ENCODE data around the gene SALL2.

The SALL2 gene

DNA sequence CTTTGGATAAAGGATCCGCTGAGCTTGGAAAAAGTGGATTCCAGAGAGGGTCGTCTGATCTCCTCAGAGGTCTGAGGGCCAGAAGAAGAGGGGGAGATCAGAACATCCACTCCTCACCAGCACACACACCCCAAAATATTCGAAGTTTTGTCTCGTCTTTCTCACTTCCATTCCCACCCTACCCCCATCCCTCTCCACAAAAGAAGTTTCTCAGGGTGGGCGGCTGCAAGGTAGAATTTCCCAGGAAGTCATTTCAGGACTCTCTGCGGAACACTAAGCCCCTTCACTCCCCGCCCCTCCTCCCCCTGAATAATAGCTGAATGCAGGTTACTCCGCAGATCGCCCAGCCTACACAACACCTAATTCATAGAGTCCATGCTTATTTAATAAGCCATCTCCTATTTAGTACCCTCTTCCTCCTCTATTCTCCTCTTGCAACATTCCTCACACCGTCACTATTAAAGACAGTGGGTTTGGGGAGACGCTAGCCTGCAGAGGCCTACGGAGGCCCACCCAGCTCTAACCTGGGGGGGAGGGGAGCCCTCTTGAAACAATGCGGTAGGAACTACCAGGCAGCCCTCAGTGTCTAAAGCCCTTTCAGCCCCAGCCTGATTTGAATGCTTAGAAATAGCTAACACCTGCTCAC is 649 bp upstream of the SALL2 start:
- DNase-seq, result no peak

DNA sequence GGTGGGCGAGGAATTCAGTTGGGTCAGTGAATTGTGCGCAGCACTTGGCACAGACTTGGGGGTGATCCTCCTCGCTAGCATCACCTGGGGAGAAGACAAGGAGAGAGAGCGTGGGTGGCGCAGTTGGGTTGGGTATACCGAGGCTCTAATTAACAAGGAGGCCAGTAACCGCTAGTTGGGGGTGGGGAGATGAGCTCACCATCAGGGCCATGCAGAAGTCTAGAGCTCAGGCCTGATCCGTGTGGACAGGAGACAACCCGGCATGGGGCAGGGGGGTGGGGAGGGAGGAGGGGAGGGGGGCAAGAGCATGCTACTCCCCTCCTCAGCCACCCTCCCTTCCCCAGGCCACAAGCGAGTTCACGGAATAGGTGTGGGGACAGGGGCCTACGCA is 580 bp downstream of the SALL2 start:
- DNase-seq, result no peak

DNA sequence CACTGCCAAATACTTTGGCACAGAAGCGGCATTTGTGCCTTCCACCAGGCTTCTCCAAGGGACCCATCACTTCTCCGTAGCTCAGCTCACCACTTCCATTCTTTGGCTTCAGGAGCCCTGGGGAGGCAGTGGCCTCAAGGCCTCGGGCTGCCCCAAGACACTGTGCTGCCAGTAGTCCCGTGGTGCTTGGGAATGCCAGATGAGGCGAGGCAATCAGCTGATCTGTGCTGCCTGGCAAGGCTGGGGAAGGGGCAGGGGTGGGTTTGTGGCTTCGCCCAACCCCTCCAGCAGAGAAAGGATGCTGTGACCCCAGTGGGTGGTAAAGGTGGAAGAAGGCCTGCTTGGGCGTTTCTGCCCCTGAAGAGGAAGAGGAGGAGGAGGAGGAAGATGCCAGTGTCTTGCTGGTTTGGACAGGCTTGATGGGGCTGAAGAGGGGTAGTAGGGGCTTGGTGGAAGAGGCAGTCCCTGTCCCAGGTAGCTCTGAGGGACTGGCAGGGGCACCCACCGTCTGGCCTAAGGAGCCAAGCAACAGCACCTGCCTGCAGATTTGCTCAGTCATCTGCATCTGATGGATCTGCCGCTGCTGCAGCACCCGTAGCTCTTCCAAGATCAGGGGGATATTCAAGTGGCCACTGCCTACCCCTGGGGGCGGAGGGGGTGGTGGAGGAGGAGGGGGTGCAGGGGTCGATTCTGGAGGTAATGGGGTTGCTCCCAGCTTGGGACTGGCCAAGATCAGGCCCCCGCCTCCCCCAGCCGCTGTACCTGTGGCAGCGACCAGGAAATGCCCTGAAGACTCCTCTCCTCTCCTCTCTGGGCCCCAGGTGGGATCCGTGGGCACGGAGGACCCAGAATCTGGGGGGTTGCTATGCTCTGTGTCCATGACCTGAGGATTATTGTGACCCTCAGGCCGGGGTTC is 1.3 kb downstream of the SALL2 start:
- DNase-seq, result no peak

DNA sequence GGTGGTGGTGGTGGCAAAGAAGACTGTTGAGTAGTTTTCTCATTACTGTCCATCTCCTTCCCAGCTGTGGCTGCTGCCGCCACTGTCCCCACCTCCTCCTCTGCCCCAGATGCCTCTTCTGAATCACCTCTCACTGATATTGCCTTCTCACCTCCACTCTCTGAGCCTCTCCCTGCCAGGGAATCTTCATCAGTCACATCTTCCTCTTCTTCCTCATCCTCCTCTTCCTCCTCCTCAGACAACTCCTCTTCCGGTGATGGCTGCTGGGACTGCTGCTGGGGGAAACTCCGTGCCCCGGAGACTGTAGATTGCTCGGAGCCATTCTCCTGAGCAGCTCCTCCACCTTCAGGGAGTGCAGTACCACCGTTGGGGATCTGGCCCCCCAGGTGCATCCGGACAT is 2.9 kb downstream of the SALL2 start:
- DNase-seq, result no peak

DNA sequence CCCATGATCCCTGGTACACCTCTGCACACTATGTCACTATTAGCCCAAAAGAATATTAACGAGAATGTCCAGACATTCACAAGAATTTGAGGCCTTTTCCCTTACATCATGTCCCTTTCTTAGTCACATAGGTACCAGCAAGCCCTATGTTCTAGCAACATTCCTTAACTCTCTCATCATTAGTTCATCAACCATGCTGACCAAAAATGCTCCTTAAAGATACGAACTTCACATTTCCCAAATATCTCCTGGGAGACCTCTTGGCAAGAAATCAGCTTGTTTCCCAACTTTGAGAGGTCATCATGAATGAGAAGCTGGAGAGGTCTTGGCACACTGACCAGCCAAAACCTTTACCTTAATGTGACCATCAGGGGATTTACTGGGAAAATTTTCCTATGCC is 4.6 kb downstream of the SALL2 start:
- DNase-seq, result no peak

DNA sequence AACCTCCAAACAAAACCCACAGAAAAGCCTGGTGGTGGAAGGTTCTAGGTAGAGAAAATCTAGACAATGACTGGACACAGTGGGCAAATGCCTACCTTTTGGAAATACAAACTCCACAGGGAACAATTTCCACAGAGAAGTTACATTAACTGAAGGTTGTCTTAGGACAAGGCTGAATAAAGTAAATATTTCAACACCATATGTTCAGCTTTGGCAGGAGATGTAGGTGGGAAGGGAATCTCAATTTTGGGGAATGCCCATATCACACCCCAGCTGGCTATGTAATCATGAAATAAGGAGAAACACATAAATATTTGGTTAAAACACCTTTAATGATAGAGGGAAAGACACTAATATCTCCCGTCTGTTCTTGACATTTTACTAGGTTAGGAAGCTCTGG is 5.4 kb downstream of the SALL2 start:
- DNase-seq, result no peak

DNA sequence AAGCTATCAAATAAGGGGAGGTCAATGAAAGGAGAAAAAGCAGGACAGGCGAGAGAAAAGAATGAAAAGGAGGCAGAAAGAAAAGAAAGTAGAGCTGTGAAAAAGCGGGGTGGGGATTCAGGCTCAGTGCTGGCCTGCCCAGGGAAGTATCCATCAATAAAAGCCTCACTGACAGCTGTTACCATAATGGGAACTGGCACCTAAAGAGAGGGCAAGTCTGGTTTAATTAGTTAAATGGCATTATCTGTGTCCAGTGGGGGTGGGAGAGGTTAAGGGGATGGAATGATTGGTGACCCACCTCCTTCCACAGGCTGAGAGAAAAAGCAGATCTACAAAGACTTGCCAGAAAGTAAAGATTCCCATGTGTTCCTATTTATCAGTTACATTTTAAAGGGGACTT is 7.4 kb downstream of the SALL2 start:
- no peak for DNase-seq

DNA sequence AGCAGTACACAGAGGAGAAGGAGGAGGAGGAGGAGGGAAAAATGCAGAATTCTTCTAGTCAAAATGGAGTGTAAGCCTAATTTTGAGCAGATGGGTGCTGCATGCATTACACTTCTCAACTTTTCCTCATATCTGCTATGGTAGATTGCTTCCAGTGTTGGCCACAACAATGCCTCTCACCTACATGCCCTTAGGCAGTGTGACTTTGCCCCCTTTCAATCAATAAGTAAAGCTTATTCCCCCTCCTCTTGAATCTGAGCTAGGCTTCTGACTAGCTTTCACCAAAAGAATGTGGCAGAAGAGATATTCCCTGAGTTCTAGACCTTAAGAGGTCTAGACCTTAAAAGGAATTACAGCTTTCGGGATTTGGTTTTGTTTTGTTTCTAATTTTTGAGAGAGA is 11.8 kb downstream of the SALL2 start:
- no peak for DNase-seq

DNA sequence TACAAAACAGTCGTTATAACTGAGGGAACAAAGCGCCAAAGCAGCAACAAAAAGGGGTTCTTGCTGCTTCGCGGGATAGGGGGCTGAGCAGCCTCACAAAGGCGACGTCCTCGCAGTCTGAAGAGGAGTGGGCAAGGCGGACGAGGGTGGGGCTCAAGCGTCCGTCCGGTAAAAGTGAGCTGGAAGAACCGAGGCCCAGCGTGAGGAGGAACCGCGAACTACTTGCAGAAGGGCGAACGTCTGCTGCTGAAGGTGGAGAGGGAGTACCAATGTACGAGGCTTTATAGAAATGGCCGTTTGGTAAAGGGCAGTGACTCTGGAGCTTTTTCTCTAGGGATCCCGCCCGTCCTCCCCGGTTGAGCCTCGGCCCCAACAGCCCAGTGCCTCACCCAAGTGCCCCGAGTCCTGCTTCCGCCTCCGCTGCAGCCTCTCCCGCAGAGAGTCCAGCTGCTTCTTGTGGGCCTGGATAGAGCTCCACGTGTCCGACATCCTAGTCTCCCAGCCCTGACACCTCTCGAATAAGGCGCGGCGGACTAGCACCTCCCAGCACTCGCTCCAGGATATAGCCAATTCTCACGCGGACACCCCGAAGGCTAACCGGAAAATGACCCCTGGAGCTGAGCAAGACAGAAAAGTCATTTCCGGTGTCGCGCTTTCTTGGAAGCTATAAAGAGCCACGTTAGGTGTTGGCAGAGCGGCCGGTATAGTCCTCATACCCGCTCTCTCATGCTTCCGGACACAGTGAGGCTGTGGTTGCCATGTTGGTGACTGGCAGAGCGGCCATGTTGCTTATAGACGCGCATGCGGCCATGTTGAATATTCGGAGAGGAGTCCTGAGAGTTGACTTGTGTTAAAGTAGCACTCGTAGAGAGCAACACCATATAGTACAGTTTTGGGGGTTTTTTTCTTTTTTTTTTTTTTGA is 15.2 kb downstream of the SALL2 start, which contains the start of gene METTL3:
TSS of gene METTL3 (minus strand) at position 606 of the 923 bp plus-strand sequence. CDS start at position 489, 117 bp downstream.
- peak; percentile 97 to 99 for DNase-seq

DNA sequence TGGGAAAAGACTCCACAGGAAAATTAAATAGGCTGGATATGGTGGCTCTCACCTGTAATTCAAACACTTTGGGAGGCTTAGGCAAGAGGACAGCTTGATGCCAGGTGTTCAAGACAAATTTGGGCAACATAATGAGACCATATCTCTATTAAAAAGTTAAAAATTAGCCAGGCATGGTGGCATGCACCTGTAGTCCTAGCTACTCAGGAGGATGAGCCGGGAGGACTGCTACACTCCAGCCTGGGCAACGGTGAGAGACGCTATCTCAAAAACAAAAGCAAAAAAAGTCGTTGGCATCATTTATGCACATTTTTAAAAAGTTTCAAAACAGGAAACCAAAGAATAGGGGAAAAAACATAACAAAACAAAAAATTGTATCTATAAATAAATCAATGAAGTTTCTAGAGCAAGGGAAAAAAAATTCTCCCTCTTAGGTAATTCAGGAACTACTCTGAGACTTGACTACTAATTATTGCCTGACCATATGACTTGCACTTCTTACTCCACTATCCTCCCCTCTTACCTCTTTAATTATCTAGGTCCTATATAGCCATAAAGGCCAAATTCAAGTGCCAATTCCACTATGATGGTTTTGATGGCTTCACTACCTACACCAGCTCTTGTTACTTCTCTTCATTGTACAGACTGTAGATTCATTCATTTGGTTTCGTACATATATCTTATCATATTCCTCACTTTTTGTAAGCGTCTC is 16.6 kb downstream of the SALL2 start:
- DNase-seq, result peak; percentile 21 to 47

DNA sequence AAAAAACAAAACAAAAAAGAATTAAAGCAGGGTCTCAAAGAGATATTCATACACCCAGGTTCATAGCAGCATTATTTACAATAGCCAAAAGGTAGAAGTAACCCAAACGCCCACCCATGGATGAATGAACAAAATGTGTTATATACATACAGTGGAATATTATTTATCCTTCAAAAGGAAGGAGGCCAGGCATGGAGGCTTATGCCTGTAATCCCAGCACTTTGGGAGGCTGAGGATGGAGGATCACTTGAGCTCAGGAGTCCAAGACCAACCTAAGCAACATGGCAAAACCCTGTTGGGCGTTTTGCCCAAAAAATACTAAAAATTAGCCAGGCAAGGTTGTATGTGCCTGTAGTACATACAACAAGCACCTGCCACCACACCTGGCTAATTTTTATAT is 19.6 kb downstream of the SALL2 start:
- no peak for DNase-seq

DNA sequence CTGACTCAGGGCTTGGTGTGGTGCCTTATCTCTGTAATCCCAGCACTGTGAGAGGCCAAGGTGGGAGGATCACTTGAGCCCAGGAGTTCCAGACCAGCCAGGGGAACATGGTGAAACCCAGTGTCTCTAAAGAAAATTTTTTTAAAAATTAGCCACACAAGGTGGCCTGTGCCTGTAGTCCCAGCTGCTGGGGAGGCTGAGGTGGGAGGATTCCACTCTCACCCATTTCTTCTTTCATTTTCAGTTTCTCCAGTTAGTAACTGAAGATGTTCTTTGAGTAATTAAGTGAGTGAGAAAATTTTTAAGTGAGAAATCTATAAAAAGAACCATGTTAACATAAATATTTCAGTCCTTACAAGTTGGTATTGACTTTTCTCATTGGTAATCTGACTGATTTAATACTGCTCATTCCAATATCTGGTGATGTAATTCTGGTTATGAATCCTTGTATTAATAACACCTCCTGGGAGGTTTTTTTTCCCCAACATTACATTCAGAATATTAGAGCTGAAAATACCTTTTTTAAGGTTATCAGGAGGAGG is 21.1 kb downstream of the SALL2 start:
- peak in 1 of 2 donors; percentile 31 for DNase-seq

DNA sequence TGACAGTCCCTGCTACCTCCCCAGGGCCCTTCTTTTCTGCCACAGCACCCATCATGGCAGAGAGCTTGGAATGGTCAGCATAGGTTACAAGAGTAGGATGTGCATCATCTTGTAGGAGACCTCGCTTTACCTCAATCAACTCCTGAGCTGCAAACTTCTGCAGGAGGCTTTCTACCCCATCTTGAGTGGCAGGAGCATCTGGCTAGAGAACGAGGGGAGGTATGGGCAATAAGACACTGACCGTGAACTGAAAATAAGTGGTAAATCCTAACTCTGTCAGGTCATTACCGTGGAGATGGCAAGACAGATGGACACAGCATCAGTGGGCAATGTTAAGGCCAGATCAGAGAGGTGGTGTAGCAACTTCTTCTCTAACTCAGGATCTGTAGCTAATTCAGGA is 22.8 kb downstream of the SALL2 start:
- no peak for DNase-seq

DNA sequence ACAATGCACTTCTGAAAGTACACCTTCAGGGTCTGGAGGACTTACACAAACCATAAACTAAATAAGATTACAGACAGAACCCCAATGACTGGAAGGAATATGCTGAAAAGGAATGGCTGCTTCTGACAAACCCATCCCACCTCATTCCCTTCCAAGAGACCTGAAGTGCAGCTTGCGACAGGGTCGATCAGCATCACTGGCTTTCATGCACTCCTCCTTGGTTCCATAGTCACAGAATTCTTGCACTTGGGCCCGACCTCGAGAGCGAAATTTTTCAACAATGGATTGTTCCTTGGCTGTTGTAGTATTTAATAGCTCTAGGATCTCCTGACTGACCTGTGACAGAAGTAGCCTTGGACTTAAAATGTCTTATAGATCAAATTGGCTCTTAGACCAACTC is 24.6 kb downstream of the SALL2 start:
- DNase-seq, result no peak

DNA sequence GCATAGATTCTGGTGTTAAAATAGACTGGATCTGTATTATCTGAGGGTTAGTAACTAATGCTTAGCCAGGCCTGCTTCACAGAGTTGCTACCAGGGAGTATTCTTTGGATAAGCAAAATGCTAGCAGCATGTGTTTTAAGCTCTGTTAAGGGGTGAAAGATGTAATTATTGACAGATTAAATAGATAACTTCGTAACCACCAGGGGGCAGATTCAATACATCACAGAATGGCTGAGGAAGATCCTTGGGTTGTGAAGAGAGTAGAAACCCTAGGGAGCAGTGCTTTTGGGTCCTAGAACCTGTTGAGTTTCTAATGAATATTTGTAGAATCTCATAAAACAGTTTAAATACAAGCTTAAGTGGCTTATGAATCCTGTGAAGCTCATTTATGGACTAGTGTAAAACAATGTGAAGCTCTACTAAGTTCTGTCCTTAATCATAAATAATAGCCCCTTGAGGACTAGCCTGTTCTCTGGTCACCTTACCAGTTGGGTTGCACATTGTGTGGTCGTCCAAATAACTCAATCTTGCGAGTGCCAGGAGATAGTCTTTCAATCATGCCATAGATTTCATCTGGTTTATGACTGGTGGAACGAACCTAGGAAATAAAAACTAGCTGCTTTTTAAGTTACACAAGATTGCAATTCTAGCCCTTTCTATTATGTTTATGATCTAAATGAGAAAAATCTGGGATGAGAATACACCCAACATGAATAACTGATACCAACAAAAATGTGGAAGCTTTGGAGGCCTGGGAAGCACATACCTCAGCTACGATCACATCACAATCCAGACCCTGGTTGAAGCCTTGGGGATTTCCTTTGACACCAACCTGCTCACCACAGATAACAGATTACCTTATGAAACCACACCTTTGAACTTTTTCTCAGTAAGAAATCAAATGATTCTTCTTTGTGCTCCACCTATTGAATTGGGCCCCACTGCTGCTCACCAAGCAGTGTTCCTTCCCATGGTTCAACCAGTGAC is 27.3 kb downstream of the SALL2 start:
- DNase-seq, result peak in 1 of 2 donors; percentile 70

DNA sequence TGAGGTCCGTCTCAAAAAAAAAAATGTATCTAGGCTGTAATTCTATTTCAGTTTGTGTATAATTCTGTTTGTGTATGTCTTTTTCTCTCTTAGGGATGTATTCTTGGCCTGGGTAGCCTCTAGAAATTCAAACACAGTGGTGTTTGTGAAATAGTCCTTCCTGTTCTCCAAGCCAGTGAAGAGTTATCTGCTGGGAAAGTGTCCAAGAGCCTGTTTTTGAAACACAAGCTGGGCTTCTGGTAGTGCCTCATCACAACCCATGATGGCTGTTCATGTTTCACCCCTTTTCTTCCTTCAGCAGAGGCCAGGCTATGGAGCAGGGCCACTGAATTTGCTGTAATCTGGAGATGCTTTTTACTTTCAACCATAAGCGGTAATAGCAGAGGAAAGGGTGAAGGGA is 29.7 kb downstream of the SALL2 start:
- no peak for DNase-seq

DNA sequence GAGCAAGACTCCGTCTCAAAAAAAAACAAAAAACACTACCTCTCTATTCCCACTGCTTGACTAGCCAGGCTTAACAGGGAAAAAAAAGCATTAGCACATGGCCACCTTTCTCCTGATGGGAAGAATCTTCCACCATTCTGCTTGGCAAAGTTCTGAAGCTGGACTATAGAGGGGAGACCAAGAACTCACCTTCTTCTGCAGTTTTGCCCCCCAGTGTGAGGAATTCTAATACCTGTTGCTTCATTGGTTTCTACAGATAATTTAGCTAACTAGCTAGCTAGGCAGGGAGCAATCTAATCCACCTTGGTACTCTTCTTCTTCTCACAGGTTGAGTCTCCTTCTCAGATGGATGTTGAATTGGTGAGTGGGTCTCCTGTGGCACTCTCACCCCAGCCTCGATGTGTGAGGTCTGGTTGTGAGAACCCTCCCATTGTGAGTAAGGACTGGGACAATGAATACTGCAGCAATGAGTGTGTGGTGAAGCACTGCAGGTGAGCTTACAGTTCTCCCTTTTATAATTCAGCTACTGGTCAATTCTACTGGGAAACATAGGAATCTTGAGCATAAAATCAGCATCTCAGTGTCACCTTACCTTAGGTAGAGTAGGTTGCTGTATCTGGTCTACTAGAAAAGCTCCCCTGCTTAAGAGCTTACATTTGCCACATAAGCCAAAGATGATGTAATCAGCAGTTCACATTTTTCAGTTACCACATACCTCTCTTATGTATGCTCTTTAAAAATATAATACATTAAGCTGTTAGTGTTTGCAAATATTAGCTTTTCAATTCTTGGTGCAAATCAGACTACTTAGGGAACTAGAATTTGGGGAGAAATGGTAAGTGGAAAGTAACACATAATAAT is 31.0 kb downstream of the SALL2 start:
- DNase-seq, result no peak

DNA sequence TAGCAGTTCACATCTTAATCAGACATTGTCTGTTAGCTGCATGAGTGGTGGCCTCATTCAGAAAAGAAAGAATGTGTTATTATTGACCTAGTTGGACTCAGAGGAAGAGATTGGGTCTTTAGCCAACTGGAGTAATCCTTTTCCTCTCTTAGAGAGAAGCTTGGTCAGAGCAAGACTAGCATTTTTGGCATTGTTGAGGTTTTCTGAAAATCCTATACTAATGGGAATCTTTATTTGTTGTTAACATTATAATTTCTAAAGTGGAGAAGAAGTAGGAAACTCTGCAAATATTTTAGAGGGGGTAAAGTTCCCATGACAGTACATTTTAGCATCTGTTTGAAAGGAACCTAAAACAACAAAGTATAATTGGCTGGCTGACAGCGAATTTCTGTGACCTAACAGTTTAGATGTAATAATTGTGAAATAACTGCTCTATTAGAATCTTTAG is 39.5 kb downstream of the SALL2 start:
- no peak for DNase-seq

DNA sequence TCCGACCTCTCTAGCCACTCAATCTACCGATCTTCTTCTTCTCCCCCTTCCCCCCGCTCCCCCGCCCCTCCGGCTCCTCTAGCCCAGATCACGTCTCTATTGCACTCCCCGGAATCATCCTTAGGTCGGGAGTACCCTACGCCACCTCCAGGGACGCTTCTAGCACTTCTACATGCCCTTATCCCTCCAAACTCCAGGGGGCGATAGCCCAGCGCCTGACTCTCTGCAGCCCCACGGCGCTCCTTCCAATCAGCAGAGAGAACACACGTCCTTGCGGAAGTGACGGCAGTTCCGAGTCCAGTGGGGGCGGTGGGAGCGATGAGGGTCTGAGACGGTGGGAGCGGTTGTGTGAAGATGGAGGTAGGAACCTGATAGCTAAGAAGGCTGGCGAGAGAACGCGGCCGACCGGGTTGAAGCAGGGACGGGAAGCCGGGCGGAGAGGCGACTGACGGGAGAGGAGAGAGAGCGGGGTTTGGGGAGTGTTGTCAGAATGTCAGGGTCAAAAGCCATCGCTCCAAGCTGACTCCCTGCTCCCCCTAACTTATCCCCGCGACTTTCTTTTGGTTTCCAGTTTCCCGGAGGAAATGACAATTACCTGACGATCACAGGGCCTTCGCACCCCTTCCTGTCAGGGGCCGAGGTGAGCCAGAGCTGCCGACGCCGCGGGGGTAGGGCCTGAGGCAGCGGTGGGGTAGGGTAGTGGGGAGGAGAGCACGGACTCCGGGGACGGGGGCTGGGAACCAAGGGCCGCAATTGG is 49.0 kb downstream of the SALL2 start, which contains the start of the genes RAB2B and TOX4:
TSS of gene RAB2B (minus strand) at position 35 of the 757 bp plus-strand sequence. CDS start 87 bp downstream, outside the sequence.
TSS of gene TOX4 (plus strand) at position 271 of the 757 bp plus-strand sequence. CDS start at position 355, 84 bp downstream.
- DNase-seq, result peak; percentile 97 to 98
